ENCODE measurements around the gene CAPN9. TPM values are rescaled to one million over a fixed set of nuclear protein-coding genes. Genes with fewer than 3 reads are reported as not detected.

The CAPN9 gene
- total RNA-seq, 1 donor from 2014 or later = 0.72 TPM

- H3K27me3 Mint-ChIP-seq = no peaks in the 10 kb centered on the region
- peaks cover 10% of the 10 kb centered on the region for H3K4me1 Mint-ChIP-seq (ENCODE audit: unreplicated experiment)
- TF ChIP-seq CTCF (conservative IDR thresholded peaks at IDR 0.05) = no peak
- no peak overlapping the region for H3K27ac Mint-ChIP-seq
- H3K4me3 Mint-ChIP-seq = no peak overlapping the region
- H3K36me3 Mint-ChIP-seq = no peaks in the 10 kb centered on the region
- no peaks in the 10 kb centered on the region for H3K9me3 Mint-ChIP-seq
- DNase-seq (ENCODE audit: extremely low spot score, unreplicated experiment) = no peak
Measured at GRCh38 chr1:230701434-230701833, 45.8 kb upstream of the CAPN9 start.

- TF ChIP-seq CTCF (conservative IDR thresholded peaks at IDR 0.05) = no peak
- no peaks in the 10 kb centered on the region for H3K27me3 Mint-ChIP-seq
- no peaks in the 10 kb centered on the region for H3K9me3 Mint-ChIP-seq
- peaks cover 10% of the 10 kb centered on the region for H3K4me1 Mint-ChIP-seq (ENCODE audit: unreplicated experiment)
- no peak overlapping the region for H3K4me3 Mint-ChIP-seq
- H3K27ac Mint-ChIP-seq = no peak overlapping the region
- no peaks in the 10 kb centered on the region for H3K36me3 Mint-ChIP-seq
- no peak for DNase-seq (ENCODE audit: extremely low spot score, unreplicated experiment)
Measured at GRCh38 chr1:230701895-230702768, 45.1 kb upstream of the CAPN9 start.

- Mint-ChIP-seq H3K4me3 (no peak overlapping the region), H3K36me3 (no peaks in the 10 kb centered on the region), H3K9me3 (no peaks in the 10 kb centered on the region), H3K27me3 (no peaks in the 10 kb centered on the region), H3K4me1 (ENCODE audit: unreplicated experiment) (peaks cover 14% of the 10 kb centered on the region), H3K27ac (no peak overlapping the region)
- no peak for TF ChIP-seq CTCF (conservative IDR thresholded peaks at IDR 0.05)
- no peak for DNase-seq (ENCODE audit: extremely low spot score, unreplicated experiment)
Measured at GRCh38 chr1:230702934-230703678, 44.1 kb upstream of the CAPN9 start.

GRCh38 chr1:230703679-230704385 is 43.4 kb upstream of the CAPN9 start:
- H3K4me3 Mint-ChIP-seq = no peak overlapping the region
- H3K27ac Mint-ChIP-seq = no peak overlapping the region
- no peak for TF ChIP-seq CTCF (conservative IDR thresholded peaks at IDR 0.05)
- H3K36me3 Mint-ChIP-seq = no peaks in the 10 kb centered on the region
- no peak for DNase-seq (ENCODE audit: extremely low spot score, unreplicated experiment)
- no peaks in the 10 kb centered on the region for H3K9me3 Mint-ChIP-seq
- peaks cover 3% of the 10 kb centered on the region for H3K27me3 Mint-ChIP-seq
- peaks cover 20% of the 10 kb centered on the region for H3K4me1 Mint-ChIP-seq (ENCODE audit: unreplicated experiment)

GRCh38 chr1:230704830-230705229 is 42.4 kb upstream of the CAPN9 start:
- no peak overlapping the region for H3K4me3 Mint-ChIP-seq

More at GRCh38 chr1:230704830-230705229, 42.4 kb upstream of the CAPN9 start:
- no peak for DNase-seq (ENCODE audit: extremely low spot score, unreplicated experiment)
- no peak overlapping the region for H3K27ac Mint-ChIP-seq
- H3K36me3 Mint-ChIP-seq = no peaks in the 10 kb centered on the region
- TF ChIP-seq CTCF (conservative IDR thresholded peaks at IDR 0.05) = no peak
- no peaks in the 10 kb centered on the region for H3K9me3 Mint-ChIP-seq
- peaks cover 3% of the 10 kb centered on the region for H3K27me3 Mint-ChIP-seq
- H3K4me1 Mint-ChIP-seq (ENCODE audit: unreplicated experiment) = peaks cover 22% of the 10 kb centered on the region
